ENCODE data around the gene HNRNPA1.

The HNRNPA1 gene

GRCh38 chr12:54246011-54246641 lies 34.4 kb upstream of the HNRNPA1 start:
- DNase-seq (ENCODE audit: low read depth) = no peak
- TF ChIP-seq CTCF (IDR thresholded peaks at IDR 0.05; ENCODE audit: insufficient read depth, low read depth, low read length, missing control alignments) = no peak
- H3K4me3 ChIP-seq (ENCODE audit: low read depth, low read length) = no peak overlapping the region

GRCh38 chr12:54249489-54249888 lies 31.0 kb upstream of the HNRNPA1 start:
- no peak for TF ChIP-seq CTCF (IDR thresholded peaks at IDR 0.05; ENCODE audit: insufficient read depth, low read depth, low read length, missing control alignments)
- no peak for DNase-seq (ENCODE audit: low read depth)
- no peak overlapping the region for H3K4me3 ChIP-seq (ENCODE audit: low read depth, low read length)

DNA sequence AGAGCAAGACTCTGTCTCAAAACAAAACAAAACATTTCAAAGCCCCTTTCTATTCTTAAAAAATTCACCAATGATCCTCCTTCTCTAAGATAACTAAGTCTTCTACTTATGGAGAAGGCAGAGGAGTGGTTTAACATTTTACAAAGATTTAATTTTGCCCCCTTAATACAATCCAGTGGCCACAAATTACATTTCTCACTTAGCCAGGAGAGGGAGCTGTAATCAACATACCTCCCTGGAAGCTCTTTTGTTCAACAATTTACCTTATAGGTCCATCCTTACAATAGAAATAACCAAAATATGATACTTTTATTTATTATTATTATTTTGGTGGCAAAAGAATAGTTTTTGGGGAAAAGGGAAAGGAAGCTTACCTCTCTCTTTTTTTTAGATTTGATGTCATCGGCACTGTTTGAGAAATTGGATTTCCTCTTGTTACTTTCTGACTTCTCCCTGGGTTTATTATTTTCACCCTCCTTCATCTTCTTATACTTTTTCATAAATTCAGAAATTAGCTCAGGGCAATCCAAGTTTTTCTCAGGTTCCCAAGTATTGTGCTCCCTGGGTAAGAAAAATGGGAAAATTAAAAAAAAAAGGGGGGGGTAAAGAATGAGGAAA lies 28.8 kb upstream of the HNRNPA1 start:
- peak; percentile 56 for DNase-seq (ENCODE audit: low read depth)
- TF ChIP-seq CTCF (IDR thresholded peaks at IDR 0.05; ENCODE audit: insufficient read depth, low read depth, low read length, missing control alignments) = peak; percentile 55
- H3K4me3 ChIP-seq (ENCODE audit: low read depth, low read length) = no peak overlapping the region

DNA sequence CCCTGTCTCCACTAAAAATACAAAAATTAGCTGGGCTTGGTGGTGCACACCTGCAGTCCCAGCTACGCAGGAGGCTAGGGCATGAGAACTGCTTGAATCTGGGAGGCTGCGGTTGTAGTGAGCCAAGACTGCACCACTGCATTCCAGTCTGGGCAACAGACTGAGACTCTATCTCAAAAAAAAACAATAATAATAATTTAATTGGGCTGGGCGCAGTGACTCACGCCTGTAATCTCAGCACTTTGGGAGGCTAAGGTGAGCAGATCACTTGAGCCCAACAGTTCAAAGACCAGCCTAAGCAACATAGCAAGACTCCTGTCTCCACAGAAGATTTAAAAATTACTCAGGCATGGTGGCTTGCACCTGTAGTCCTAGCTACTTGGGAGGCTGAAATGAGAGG lies 27.3 kb upstream of the HNRNPA1 start:
- DNase-seq (ENCODE audit: low read depth) = no peak
- TF ChIP-seq CTCF (IDR thresholded peaks at IDR 0.05; ENCODE audit: insufficient read depth, low read depth, low read length, missing control alignments) = no peak
- no peak overlapping the region for H3K4me3 ChIP-seq (ENCODE audit: low read depth, low read length)

DNA sequence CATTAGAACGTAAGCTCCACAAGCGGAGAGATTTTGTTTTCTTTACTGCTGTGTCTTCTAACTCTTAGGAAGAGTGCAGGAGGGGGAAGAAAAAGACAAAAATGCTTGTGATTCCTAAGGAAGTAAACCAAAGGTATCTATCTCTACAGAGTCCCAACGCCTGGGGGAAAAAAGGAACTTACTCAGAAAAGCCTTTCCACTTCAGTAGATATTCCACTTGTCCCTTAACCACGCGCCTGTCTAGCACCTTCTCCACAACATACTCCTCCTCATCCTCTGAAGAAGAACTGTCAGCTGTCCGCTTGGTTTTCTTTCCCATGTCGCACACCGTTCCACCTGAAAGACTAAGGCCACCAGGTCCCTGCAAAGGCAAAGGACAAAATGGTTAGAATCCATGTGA lies 23.2 kb upstream of the HNRNPA1 start:
- no peak overlapping the region for H3K4me3 ChIP-seq (ENCODE audit: low read depth, low read length)
- no peak for DNase-seq (ENCODE audit: low read depth)
- TF ChIP-seq CTCF (IDR thresholded peaks at IDR 0.05; ENCODE audit: insufficient read depth, low read depth, low read length, missing control alignments) = no peak

DNA sequence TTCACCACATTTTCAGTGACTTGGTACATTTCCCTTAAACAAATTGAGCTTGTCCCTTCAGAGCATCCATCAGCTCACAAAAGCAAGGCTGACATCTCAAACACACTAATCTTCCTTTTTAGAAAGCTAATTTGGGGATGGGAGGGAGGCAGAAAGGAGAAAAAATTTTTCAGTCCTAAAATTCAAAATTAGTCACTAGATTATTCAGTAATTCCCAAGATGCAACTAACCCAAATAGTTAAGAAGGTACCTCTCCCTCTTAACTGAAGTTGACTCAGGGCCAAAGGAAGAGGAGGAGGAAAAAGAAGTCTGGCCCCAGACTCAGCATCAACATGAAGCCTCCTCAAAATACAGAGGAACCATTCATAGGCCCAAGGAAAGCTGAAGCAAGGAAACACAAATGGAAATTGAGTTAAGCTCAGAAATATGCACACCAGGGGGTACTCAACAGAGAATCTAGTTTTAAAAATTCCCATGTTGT lies 22.3 kb upstream of the HNRNPA1 start:
- DNase-seq (ENCODE audit: low read depth) = no peak
- TF ChIP-seq CTCF (IDR thresholded peaks at IDR 0.05; ENCODE audit: insufficient read depth, low read depth, low read length, missing control alignments) = no peak

More for the DNA sequence above, 22.3 kb upstream of the HNRNPA1 start:
- no peak overlapping the region for H3K4me3 ChIP-seq (ENCODE audit: low read depth, low read length)
